PFSK-1 (cell line): ENCODE data around the gene CD9.

Experiments
- FOXP2 ChIP-seq: optimal IDR thresholded peaks from 2 replicates; pipeline ENCODE3; 2011; ENCODE audit warnings: borderline replicate concordance, control low read depth, inconsistent platforms; ENCODE audit not compliant: insufficient read depth; ENCODE audit errors: extremely low read length, extremely low read depth
- POLR2AphosphoS5 ChIP-seq: IDR thresholded peaks from 2 replicates; pipeline ENCODE4 v1.6.1; 2012; ENCODE audit warnings: low read depth, mild to moderate bottlenecking, control low read depth, low read length, moderate library complexity
- SIN3A ChIP-seq: IDR thresholded peaks from 2 replicates; pipeline ENCODE4 v1.6.1; 2012; ENCODE audit warnings: mild to moderate bottlenecking, low read length, moderate library complexity, borderline replicate concordance; ENCODE audit not compliant: insufficient read depth
- TAF1 ChIP-seq: IDR thresholded peaks from 2 replicates; pipeline ENCODE4 v1.6.1; 2012; ENCODE audit warnings: low read length, control low read depth, borderline replicate concordance; ENCODE audit not compliant: insufficient read depth
- TF ChIP-seq, protein P1 (sequence below), 2 experiments: IDR thresholded peaks; 2 replicates each; pipeline versions ENCODE4 v1.6.1 to v1.8.0; 2011 to 2012; ENCODE audit warnings: low read depth in 2 of 2, low read length in 2 of 2, control low read depth in 1 of 2, inconsistent platforms in 1 of 2, mild to moderate bottlenecking in 1 of 2, moderate library complexity in 1 of 2; ENCODE audit not compliant: insufficient read depth in 1 of 2

CD9 gene

DNA sequence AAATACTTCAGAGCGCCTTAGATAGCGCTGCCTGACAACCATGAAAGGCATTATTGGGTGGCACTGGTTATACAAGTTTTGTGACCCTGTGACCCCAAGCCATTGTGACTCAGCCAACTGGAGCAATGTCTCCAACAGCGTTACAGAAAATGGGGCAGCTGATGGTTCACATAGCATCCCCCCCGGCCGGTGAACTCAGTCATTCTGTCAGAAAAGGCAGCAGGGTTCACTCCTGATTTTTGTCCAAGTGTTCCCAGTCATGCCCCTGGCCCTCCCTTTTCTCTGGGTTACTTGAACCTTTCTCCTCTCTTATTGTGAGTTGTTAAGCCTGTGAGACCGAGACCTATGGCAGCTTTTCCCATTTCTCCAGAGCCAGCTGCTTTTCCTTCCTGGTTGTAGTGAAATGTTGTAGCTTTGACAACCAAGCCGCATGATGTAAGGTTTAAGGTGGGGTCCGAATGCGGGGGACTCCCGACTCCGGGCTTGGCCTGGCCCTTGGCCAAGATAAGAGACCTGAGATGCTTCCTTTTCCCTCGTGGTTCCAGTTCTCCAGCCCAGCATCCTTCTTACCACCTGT lies 22.0 kb downstream of the CD9 start:
- TF ChIP-seq TAF1, result no peak

DNA sequence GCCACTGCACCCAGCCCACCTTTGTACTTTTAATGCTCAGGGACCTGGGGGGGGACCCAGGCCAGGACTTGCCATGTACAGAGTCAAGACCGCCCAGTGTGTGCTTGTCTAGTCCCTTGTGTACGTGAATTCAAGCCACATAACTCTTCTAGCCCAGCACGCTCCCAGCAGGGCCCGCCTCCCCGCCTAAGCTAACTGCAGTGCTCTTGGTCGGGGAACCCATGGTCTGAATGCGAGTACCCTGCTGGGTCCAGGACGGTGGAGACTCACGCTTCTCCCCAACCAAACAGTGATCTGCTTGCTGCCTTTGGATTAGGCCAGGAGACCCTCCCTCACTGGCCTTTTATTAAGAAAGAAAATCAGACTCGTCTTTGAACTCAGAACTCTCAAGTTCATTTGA lies 23.3 kb downstream of the CD9 start:
- TF ChIP-seq POLR2AphosphoS5, result no peak
- TF ChIP-seq, protein P1, sequence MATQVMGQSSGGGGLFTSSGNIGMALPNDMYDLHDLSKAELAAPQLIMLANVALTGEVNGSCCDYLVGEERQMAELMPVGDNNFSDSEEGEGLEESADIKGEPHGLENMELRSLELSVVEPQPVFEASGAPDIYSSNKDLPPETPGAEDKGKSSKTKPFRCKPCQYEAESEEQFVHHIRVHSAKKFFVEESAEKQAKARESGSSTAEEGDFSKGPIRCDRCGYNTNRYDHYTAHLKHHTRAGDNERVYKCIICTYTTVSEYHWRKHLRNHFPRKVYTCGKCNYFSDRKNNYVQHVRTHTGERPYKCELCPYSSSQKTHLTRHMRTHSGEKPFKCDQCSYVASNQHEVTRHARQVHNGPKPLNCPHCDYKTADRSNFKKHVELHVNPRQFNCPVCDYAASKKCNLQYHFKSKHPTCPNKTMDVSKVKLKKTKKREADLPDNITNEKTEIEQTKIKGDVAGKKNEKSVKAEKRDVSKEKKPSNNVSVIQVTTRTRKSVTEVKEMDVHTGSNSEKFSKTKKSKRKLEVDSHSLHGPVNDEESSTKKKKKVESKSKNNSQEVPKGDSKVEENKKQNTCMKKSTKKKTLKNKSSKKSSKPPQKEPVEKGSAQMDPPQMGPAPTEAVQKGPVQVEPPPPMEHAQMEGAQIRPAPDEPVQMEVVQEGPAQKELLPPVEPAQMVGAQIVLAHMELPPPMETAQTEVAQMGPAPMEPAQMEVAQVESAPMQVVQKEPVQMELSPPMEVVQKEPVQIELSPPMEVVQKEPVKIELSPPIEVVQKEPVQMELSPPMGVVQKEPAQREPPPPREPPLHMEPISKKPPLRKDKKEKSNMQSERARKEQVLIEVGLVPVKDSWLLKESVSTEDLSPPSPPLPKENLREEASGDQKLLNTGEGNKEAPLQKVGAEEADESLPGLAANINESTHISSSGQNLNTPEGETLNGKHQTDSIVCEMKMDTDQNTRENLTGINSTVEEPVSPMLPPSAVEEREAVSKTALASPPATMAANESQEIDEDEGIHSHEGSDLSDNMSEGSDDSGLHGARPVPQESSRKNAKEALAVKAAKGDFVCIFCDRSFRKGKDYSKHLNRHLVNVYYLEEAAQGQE (IDR thresholded peaks at IDR 0.05; ENCODE audit: insufficient read depth in 1 of 2, low read depth in 2 of 2, low read length in 2 of 2), result no peak
- no peak for TF ChIP-seq TAF1
- TF ChIP-seq FOXP2, result no peak
- no peak for TF ChIP-seq SIN3A

DNA sequence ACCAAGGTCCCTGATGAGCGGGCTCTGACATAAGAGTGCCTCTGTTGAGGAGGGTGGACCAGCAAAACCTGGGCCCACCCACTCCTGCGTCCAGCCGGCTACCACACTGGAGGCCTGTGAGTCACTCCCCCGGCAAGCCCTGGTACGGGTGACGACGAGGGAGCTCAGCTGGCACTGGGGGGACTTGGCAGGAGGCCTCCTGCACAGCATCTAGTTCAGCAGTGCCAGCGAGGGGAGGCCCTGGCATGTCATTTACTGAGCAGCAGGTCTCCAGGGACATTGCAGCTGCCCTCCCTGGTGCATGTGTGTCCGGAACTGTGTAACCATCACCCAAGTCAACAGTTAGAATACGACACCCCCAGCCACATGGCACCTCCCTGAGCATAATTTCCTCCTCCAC lies 24.4 kb downstream of the CD9 start:
- no peak for TF ChIP-seq FOXP2
- TF ChIP-seq TAF1, result no peak
- no peak for TF ChIP-seq SIN3A
- TF ChIP-seq, protein P1 (IDR thresholded peaks at IDR 0.05; ENCODE audit: insufficient read depth in 1 of 2, low read depth in 2 of 2, low read length in 2 of 2), result no peak
- TF ChIP-seq POLR2AphosphoS5, result no peak

DNA sequence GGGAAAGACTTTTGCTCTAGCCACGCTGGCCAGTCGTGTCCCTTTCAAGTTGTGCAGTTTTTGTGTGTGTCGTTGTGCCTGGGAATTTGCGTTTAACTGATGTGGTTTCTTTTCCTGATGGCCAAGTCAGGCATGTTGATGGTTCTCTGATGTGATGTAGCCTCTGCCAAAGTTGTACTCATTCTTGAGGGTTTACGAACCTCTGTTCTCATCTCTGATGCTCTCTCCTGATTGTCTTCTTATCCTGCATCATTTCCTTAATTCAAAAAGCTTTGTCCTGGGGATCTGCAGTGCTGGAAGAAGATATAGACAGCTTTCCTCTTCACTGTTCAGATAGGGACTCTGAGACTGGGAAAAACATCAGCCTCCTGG lies 25.4 kb downstream of the CD9 start:
- TF ChIP-seq FOXP2 (no peak), TAF1 (no peak), SIN3A (no peak), POLR2AphosphoS5 (no peak)
- TF ChIP-seq, protein P1 (IDR thresholded peaks at IDR 0.05; ENCODE audit: insufficient read depth in 1 of 2, low read depth in 2 of 2, low read length in 2 of 2), result no peak

DNA sequence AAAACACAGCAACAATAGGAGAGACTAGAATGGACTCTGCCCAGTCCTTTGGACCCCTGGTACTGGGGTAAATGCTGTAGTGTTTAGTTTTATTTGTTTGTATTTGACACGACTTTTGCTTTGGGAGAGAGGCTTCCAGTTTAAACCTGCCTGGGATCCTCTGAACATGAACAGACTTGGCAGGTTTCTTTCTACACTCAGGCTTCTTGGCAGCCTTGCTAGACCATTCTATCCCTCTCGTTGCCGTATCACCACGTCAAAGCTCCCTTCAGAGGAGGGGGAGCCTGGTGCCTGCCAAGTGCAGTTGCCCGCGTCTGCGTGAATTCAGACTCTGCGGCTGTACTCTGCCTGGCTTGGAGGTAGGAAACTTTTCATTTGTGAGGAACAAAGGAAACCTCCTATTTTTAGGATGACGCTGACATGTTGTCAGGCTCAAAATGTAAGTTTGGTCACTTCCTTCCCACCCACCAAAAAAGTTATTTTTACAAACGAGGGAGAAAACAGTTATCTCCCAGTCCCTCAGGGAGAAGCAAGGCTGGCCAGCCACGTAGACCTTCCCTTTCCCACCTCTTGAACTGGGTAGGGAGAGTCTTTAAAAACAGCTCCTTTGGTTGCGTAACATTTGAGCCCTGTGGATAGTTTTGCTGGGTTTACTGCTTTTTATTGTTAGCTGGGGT lies 25.9 kb downstream of the CD9 start:
- no peak for TF ChIP-seq TAF1
- TF ChIP-seq, protein P1 (IDR thresholded peaks at IDR 0.05; ENCODE audit: insufficient read depth in 1 of 2, low read depth in 2 of 2, low read length in 2 of 2), result no peak
- TF ChIP-seq SIN3A, result no peak
- TF ChIP-seq POLR2AphosphoS5, result no peak
- TF ChIP-seq FOXP2, result no peak
